Right lobe of liver (tissue), 6 donors: Measurements from ENCODE around the gene ZSCAN18. TPM values are rescaled to one million over a fixed set of nuclear protein-coding genes. Genes with fewer than 3 reads are reported as not detected.

Source experiments
- ATAC-seq, 4 donors: fragments of 200-7000 bp; cut with Tn5 transposase; one replicate each; pipeline ENCODE4 v1.9.1; 2020; ENCODE audit warnings: mild to moderate bottlenecking in 4 of 4, moderate library complexity in 4 of 4
- DNase-seq, 3 donors: peaks; one replicate each; pipeline ENCODE4 v3.0.0-alpha.2; 2020
- H3K27ac ChIP-seq, 3 donors: fragments of 200-600 bp; one replicate each; pipeline ENCODE4 v1.8.0; 2022
- H3K27me3 ChIP-seq, 2 donors: fragments of 200-600 bp; one replicate each; pipeline ENCODE4 v1.8.0; 2022
- H3K36me3 ChIP-seq, 4 donors: fragments of 200-600 bp; sonication (generic) in 1 of 4; one replicate each; pipeline versions ENCODE4 v1.5.1 to v1.8.0; 2017 to 2022; ENCODE audit warnings: control low read depth in 1 of 4
- H3K4me1 ChIP-seq, 4 donors: fragments of 200-600 bp; sonication (generic) in 1 of 4; one replicate each; pipeline versions ENCODE4 v1.5.1 to v1.8.0; 2017 to 2022; ENCODE audit warnings: control low read depth in 1 of 4
- H3K4me3 ChIP-seq, 3 donors: fragments of 200-600 bp; one replicate each; pipeline ENCODE4 v1.8.0; 2022
- H3K9me3 ChIP-seq, 4 donors: fragments of 200-600 bp; sonication (generic) in 1 of 4; one replicate each; pipeline versions ENCODE4 v1.5.1 to v1.8.0; 2017 to 2022; ENCODE audit warnings: control low read depth in 1 of 4
- POLR2A ChIP-seq: fragments of 450-650 bp; IDR thresholded peaks from one replicate; pipeline ENCODE4 v1.6.1; 2017; ENCODE audit warnings: antibody characterized with exemption, mild to moderate bottlenecking
- WGBS: methylation state at CpG from one replicate; pipeline ENCODE4 v1.1.6; 2018; ENCODE audit warnings: low coverage, low lambda C conversion rate; ENCODE audit not compliant: insufficient coverage; ENCODE audit errors: missing lambda C conversion rate; 5-methylcytosine and 5-hydroxymethylcytosine counted together
- intact Hi-C, 2 donors: fragments of 100-400 bp; cut with DNase I; formaldehyde crosslinking; loops; one replicate each; pipeline versions ENCODE4 v1.11.2 to v1.14.1; 2022
- total RNA-seq, 6 experiments: library from RNA; depleted of rRNA in 2 of 6; stranded (reverse); fragments of >200 nt in 2 of 6; fragmentation: NEBNext Ultra II Directional in 3 of 6; extraction: Animal tissue kit (Norgen Biotek cat#: 25700) in 3 of 6; gene quantifications; one replicate each; pipeline versions ENCODE4 v1.1.0 to v1.2.4, GENCODE V29; 2016 to 2023
- TF ChIP-seq, protein P1 (sequence below), 4 donors: fragments of 200-600 bp in 3 of 4; fragments of 450-650 bp in 1 of 4; IDR thresholded peaks; one replicate each; pipeline versions ENCODE4 v1.5.1 to v1.8.0; 2016 to 2022; ENCODE audit warnings: antibody characterized with exemption in 4 of 4, mild to moderate bottlenecking in 2 of 4
- donor health status: DM: no; HTN: yes; CAD: no.
- donor health status: DM: no; HTN: no; CAD: no.
- donor health status: DM: no; HTN: no; CAD: no.
- donor health status: DM: no; HTN: yes; CAD: no.
- donor health status: DM: no; HTN: yes; CAD: no.

ZSCAN18 gene
- total RNA-seq, 6 experiments from 2014 or later: 6.3 to 17.1 (median 10.7) TPM

DNA sequence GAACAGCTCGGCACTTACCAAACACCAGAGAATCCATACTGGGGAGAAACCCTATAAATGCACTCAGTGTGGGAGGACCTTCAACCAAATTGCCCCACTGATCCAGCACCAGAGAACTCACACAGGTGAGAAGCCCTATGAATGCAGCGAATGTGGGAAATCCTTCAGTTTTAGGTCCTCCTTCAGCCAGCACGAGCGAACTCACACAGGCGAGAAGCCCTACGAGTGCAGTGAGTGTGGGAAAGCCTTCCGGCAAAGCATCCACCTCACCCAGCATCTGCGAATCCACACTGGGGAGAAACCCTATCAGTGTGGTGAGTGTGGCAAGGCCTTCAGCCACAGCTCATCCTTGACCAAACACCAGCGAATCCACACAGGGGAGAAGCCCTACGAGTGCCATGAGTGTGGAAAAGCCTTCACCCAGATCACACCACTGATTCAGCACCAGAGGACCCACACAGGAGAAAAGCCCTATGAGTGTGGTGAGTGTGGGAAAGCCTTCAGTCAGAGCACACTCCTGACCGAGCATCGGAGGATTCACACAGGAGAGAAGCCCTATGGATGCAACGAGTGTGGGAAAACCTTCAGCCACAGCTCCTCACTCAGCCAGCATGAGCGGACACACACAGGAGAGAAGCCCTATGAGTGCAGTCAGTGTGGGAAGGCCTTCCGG is 30.7 kb downstream of the ZSCAN18 start:
- Histone ChIP-seq H3K27ac (no peak overlapping the region), H3K9me3 (peaks cover 0 to 40% (median 11%) of the 10 kb centered on the region in 4 donors), H3K36me3 (no peaks in the 10 kb centered on the region), H3K4me1 (no peaks in the 10 kb centered on the region), H3K27me3 (no peaks in the 10 kb centered on the region), H3K4me3 (no peak overlapping the region)
- intact Hi-C loops: no loop called here
- no CpG with 5 or more reads among the region's 15 CpGs for WGBS
- ATAC-seq (no peak), DNase-seq (no peak)
- TF ChIP-seq POLR2A: no peak
- TF ChIP-seq, protein P1, sequence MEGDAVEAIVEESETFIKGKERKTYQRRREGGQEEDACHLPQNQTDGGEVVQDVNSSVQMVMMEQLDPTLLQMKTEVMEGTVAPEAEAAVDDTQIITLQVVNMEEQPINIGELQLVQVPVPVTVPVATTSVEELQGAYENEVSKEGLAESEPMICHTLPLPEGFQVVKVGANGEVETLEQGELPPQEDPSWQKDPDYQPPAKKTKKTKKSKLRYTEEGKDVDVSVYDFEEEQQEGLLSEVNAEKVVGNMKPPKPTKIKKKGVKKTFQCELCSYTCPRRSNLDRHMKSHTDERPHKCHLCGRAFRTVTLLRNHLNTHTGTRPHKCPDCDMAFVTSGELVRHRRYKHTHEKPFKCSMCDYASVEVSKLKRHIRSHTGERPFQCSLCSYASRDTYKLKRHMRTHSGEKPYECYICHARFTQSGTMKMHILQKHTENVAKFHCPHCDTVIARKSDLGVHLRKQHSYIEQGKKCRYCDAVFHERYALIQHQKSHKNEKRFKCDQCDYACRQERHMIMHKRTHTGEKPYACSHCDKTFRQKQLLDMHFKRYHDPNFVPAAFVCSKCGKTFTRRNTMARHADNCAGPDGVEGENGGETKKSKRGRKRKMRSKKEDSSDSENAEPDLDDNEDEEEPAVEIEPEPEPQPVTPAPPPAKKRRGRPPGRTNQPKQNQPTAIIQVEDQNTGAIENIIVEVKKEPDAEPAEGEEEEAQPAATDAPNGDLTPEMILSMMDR (IDR thresholded peaks at IDR 0.05): no peak

DNA sequence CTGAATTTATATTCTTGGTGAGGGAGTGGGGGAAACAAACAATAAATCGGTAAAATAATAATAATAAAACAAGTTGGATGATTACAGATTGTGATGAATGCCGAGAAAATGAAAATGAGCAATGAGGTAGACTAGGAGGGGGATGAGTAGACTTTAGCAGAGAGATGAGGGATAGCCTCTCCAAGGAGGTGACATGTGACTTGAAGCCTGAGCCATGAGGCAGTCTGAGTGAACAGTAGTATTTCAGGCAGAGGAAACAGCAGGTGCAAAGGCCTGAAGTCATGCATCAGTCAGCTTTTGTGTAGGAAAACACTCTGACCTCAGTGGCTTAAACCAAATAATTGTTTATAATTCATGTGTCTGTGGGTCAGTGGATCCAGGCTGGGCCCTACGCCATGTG is 34.3 kb downstream of the ZSCAN18 start:
- DNase-seq: no peak
- Histone ChIP-seq H3K27me3 (no peaks in the 10 kb centered on the region), H3K36me3 (no peaks in the 10 kb centered on the region), H3K4me1 (no peaks in the 10 kb centered on the region), H3K27ac (no peak overlapping the region), H3K9me3 (peaks cover 0 to 29% (median 8%) of the 10 kb centered on the region in 4 donors), H3K4me3 (no peak overlapping the region)
- intact Hi-C loops: no loop called here
- no peak for TF ChIP-seq POLR2A
- TF ChIP-seq, protein P1 (IDR thresholded peaks at IDR 0.05): no peak
- ATAC-seq: no peak
- WGBS: 94% methylated on average over 3 of the region's 3 CpGs

DNA sequence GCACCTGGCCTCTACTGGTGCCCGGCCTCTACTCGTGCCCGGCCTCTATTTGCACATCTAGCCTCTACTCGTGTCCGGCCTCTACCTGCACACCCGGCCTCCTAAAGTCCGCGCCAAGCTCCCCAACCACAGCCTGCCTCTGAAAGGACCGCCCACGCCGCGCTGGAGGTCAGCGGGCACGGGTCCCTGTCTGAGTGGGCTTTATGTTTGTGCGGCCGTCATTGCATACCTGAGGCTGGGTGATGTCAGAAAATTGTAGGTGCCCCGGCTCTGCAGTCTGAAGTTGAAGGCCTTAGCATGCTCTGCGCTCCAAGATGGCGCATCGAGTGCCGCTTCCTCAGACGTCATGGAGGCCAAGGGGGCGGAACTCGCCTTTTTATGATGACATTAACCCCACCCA is 37.8 kb downstream of the ZSCAN18 start:
- DNase-seq (no peak), ATAC-seq (no peak)
- intact Hi-C loops: no loop called here
- Histone ChIP-seq H3K27ac (no peak overlapping the region), H3K9me3 (peaks cover 0 to 5% (median 0%) of the 10 kb centered on the region in 4 donors), H3K4me1 (no peaks in the 10 kb centered on the region), H3K4me3 (no peak overlapping the region), H3K36me3 (no peaks in the 10 kb centered on the region), H3K27me3 (no peaks in the 10 kb centered on the region)
- 100% methylated on average over 3 of the region's 24 CpGs for WGBS
- TF ChIP-seq POLR2A: no peak
- TF ChIP-seq, protein P1 (IDR thresholded peaks at IDR 0.05): no peak

DNA sequence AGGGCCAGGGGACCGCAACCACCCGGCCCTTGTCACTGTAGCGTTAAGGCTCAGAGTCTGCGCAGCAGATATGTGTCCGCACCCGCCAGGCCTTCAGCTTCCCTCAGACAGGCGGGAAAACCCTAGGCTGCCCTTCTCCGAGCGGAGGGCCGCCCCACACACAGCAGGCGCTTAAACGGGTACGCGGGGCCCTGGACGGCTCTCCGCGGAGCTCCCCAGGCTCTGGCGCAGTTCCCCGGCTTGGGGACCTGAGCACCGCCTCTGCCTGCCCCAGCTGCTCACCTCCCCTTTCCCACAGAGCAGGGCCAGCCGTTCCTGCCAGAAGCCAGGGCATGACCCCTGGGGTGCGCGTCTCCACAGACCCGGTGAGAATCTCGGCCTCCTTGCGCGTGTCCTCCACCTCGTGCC is 38.4 kb downstream of the ZSCAN18 start:
- Histone ChIP-seq H3K9me3 (no peaks in the 10 kb centered on the region), H3K36me3 (no peaks in the 10 kb centered on the region), H3K27ac (peak overlapping the region; percentile 40 to 57 (median 56)), H3K4me3 (peak overlapping the region; percentile 40 to 49 (median 41)), H3K27me3 (no peaks in the 10 kb centered on the region), H3K4me1 (no peaks in the 10 kb centered on the region)
- no peak for DNase-seq
- intact Hi-C loops: no loop called here
- no peak for TF ChIP-seq POLR2A
- TF ChIP-seq, protein P1 (IDR thresholded peaks at IDR 0.05): no peak
- WGBS: 37% methylated on average over 7 of the region's 28 CpGs
- peak in 1 of 4 donors; percentile 6 for ATAC-seq
